GM23338 (cell line): Measurements from ENCODE around the gene RRP36. TPM values are rescaled to one million over a fixed set of nuclear protein-coding genes. Genes with fewer than 3 reads are reported as not detected.

ENCODE experiments used
- ATAC-seq: fragments of 200-7000 bp; cut with Tn5 transposase; 3 replicates; pipeline ENCODE4 v1.9.1; 2020
- DNase-seq: peaks from one replicate; pipeline ENCODE4 v3.0.0-alpha.2; 2015; ENCODE audit warnings: low spot score
- H2AFZ ChIP-seq: fragments of 200-600 bp; sonication (generic); 2 replicates; pipeline ENCODE4 v1.8.0; 2016; ENCODE audit warnings: antibody characterized with exemption, mild to moderate bottlenecking, moderate library complexity
- H3F3A ChIP-seq: fragments of 200-600 bp; sonication (generic); replicated peaks from 2 replicates; pipeline ENCODE4 v1.8.0; 2017; ENCODE audit warnings: antibody characterized with exemption, mixed run types, low read depth
- H3K27ac ChIP-seq: fragments of 200-600 bp; sonication (generic); 2 replicates; pipeline ENCODE4 v1.6.1; 2016; ENCODE audit warnings: low read depth
- H3K27me3 ChIP-seq: fragments of 200-600 bp; sonication (generic); 2 replicates; pipeline ENCODE4 v1.8.0; 2016; ENCODE audit warnings: mild to moderate bottlenecking, mixed run types, moderate library complexity; ENCODE audit not compliant: insufficient read depth
- H3K36me3 ChIP-seq: fragments of 200-600 bp; sonication (generic); 2 replicates; pipeline ENCODE4 v1.8.0; 2016; ENCODE audit warnings: mild to moderate bottlenecking; ENCODE audit not compliant: insufficient read depth
- H3K4me1 ChIP-seq: fragments of 200-600 bp; sonication (generic); 2 replicates; pipeline ENCODE4 v1.8.0; 2016; ENCODE audit warnings: mild to moderate bottlenecking, moderate library complexity; ENCODE audit not compliant: insufficient read depth
- H3K4me2 ChIP-seq: fragments of 200-600 bp; sonication (generic); 2 replicates; pipeline ENCODE4 v1.7.1; 2017; ENCODE audit warnings: mixed run types
- H3K4me3 ChIP-seq: fragments of 200-600 bp; sonication (generic); 2 replicates; pipeline ENCODE4 v1.6.1; 2016; ENCODE audit warnings: mixed run types
- H3K79me2 ChIP-seq: fragments of 200-600 bp; sonication (generic); replicated peaks from 2 replicates; pipeline ENCODE4 v1.8.0; 2017; ENCODE audit warnings: mild to moderate bottlenecking; ENCODE audit not compliant: insufficient read depth
- H3K9me2 ChIP-seq: fragments of 200-600 bp; sonication (generic); 2 replicates; pipeline ENCODE4 v1.8.0; 2017; ENCODE audit not compliant: insufficient read depth
- H4K20me1 ChIP-seq: fragments of 200-600 bp; sonication (generic); replicated peaks from 2 replicates; pipeline ENCODE4 v1.8.0; 2017; ENCODE audit warnings: mild to moderate bottlenecking; ENCODE audit not compliant: insufficient read depth
- H3K27ac Mint-ChIP-seq: 2 replicates; pipeline ENCODE4 v1.8.0; 2020; ENCODE audit warnings: inconsistent platforms, mild to moderate bottlenecking, moderate library complexity, mixed read lengths
- H3K27me3 Mint-ChIP-seq: 3 replicates; pipeline ENCODE4 v1.8.0; 2022; ENCODE audit warnings: low read depth, mild to moderate bottlenecking, moderate library complexity, mixed read lengths, inconsistent platforms; ENCODE audit not compliant: insufficient read depth, poor library complexity
- H3K36me3 Mint-ChIP-seq: 3 replicates; pipeline ENCODE4 v1.8.0; 2021; ENCODE audit warnings: low read depth, mild to moderate bottlenecking, inconsistent platforms, moderate library complexity, mixed read lengths
- H3K4me1 Mint-ChIP-seq: 3 replicates; pipeline ENCODE4 v1.8.0; 2020; ENCODE audit warnings: mild to moderate bottlenecking, inconsistent platforms, mixed read lengths
- H3K4me3 Mint-ChIP-seq: 3 replicates; pipeline ENCODE4 v1.8.0; 2021; ENCODE audit warnings: moderate library complexity, mild to moderate bottlenecking, inconsistent platforms, mixed read lengths
- H3K9me3 Mint-ChIP-seq: 3 replicates; pipeline ENCODE4 v1.8.0; 2020; ENCODE audit warnings: moderate library complexity, mild to moderate bottlenecking, inconsistent platforms, mixed read lengths
- EZH2phosphoT487 ChIP-seq: fragments of 200-600 bp; sonication (generic); IDR thresholded peaks from one replicate; pipeline ENCODE4 v1.8.1; 2018; ENCODE audit warnings: antibody characterized with exemption; ENCODE audit not compliant: unreplicated experiment
- POLR2AphosphoS5 ChIP-seq: IDR thresholded peaks from 2 replicates; pipeline ENCODE4 v1.6.1; 2016; ENCODE audit warnings: antibody characterized with exemption, low read depth
- ZNF114 ChIP-seq: fragments of 250-450 bp; sonication (Bioruptor Pico); IDR thresholded peaks from 2 replicates; pipeline ENCODE4 v1.5.0; 2020; ENCODE audit warnings: mild to moderate bottlenecking, moderate library complexity
- polyA plus RNA-seq: library from polyadenylated mRNA; unstranded; fragments of >200 nt; fragmentation: Nextera tagmentation; extraction: Ambion mirVana; gene quantifications from 2 replicates; pipeline ENCODE4 v1.2.1, GENCODE V29; 2016
- total RNA-seq: library from RNA; depleted of rRNA; stranded (reverse); fragments of >200 nt; shearing (Covaris generic); gene quantifications from 2 replicates; pipeline ENCODE4 v1.2.3, GENCODE V29; 2014
- TF ChIP-seq, protein P1 (sequence below): IDR thresholded peaks from one replicate; pipeline ENCODE4 v1.6.1; 2018; ENCODE audit warnings: antibody characterized with exemption; ENCODE audit not compliant: unreplicated experiment
- TF ChIP-seq, protein P2 (sequence below): fragments of 250-450 bp; sonication (Bioruptor Pico); IDR thresholded peaks from 2 replicates; pipeline ENCODE4 v1.5.0; 2020; ENCODE audit warnings: mild to moderate bottlenecking, moderate library complexity

RRP36 gene
- total and polyA plus RNA-seq, 2 experiments from 2014 or later: 64.7 to 106 TPM

- DNase-seq: peak; percentile 7
- H3K4me1 Mint-ChIP-seq: peaks cover 18% of the 10 kb centered on the region
- Histone ChIP-seq H3K9me2 (no peaks in the 10 kb centered on the region), H2AFZ (no peak overlapping the region), H3K79me2 (peaks cover 17% of the 10 kb centered on the region), H3K27ac (no peak overlapping the region), H4K20me1 (peaks cover 15% of the 10 kb centered on the region), H3K4me3 (no peak overlapping the region), H3K4me1 (peaks cover 9% of the 10 kb centered on the region; the same call in 1 of the 2 replicates), H3K36me3 (0 out of 2 replicates have a peak, but pooled peaks cover 5% of the 10 kb centered on the region), H3F3A (0 out of 2 replicates have a peak, but pooled peaks cover 4% of the 10 kb centered on the region), H3K27me3 (no peaks in the 10 kb centered on the region), H3K4me2 (no peak overlapping the region)
- no peak for ATAC-seq
- no peaks in the 10 kb centered on the region for H3K9me3 Mint-ChIP-seq
- H3K27ac Mint-ChIP-seq: no peak overlapping the region
- no peak for TF ChIP-seq EZH2phosphoT487
- peaks cover 19% of the 10 kb centered on the region; the same call in 2 of the 3 replicates for H3K36me3 Mint-ChIP-seq
- no peak overlapping the region for H3K4me3 Mint-ChIP-seq
- peaks cover 8% of the 10 kb centered on the region for H3K27me3 Mint-ChIP-seq
Observed at GRCh38 chr6:42988486-42989020, 32.9 kb upstream of the RRP36 start.

GRCh38 chr6:42989923-42990322 lies 31.5 kb upstream of the RRP36 start:
- Histone ChIP-seq H3K4me2 (no peak overlapping the region), H3K36me3 (0 out of 2 replicates have a peak, but pooled peaks cover 5% of the 10 kb centered on the region), H3K27ac (no peak overlapping the region), H3K27me3 (no peaks in the 10 kb centered on the region), H2AFZ (no peak overlapping the region), H3F3A (0 out of 2 replicates have a peak, but pooled peaks cover 8% of the 10 kb centered on the region), H3K9me2 (no peaks in the 10 kb centered on the region), H3K4me3 (no peak overlapping the region), H3K4me1 (peaks cover 9% of the 10 kb centered on the region; the same call in 1 of the 2 replicates), H3K79me2 (peaks cover 17% of the 10 kb centered on the region), H4K20me1 (peaks cover 20% of the 10 kb centered on the region)
- no peak for DNase-seq
- H3K9me3 Mint-ChIP-seq: no peaks in the 10 kb centered on the region
- H3K27ac Mint-ChIP-seq: no peak overlapping the region
- ATAC-seq: no peak
- TF ChIP-seq ZNF114 (no peak), POLR2AphosphoS5 (no peak)
- TF ChIP-seq, protein P1, sequence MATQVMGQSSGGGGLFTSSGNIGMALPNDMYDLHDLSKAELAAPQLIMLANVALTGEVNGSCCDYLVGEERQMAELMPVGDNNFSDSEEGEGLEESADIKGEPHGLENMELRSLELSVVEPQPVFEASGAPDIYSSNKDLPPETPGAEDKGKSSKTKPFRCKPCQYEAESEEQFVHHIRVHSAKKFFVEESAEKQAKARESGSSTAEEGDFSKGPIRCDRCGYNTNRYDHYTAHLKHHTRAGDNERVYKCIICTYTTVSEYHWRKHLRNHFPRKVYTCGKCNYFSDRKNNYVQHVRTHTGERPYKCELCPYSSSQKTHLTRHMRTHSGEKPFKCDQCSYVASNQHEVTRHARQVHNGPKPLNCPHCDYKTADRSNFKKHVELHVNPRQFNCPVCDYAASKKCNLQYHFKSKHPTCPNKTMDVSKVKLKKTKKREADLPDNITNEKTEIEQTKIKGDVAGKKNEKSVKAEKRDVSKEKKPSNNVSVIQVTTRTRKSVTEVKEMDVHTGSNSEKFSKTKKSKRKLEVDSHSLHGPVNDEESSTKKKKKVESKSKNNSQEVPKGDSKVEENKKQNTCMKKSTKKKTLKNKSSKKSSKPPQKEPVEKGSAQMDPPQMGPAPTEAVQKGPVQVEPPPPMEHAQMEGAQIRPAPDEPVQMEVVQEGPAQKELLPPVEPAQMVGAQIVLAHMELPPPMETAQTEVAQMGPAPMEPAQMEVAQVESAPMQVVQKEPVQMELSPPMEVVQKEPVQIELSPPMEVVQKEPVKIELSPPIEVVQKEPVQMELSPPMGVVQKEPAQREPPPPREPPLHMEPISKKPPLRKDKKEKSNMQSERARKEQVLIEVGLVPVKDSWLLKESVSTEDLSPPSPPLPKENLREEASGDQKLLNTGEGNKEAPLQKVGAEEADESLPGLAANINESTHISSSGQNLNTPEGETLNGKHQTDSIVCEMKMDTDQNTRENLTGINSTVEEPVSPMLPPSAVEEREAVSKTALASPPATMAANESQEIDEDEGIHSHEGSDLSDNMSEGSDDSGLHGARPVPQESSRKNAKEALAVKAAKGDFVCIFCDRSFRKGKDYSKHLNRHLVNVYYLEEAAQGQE: no peak
- TF ChIP-seq, protein P2, sequence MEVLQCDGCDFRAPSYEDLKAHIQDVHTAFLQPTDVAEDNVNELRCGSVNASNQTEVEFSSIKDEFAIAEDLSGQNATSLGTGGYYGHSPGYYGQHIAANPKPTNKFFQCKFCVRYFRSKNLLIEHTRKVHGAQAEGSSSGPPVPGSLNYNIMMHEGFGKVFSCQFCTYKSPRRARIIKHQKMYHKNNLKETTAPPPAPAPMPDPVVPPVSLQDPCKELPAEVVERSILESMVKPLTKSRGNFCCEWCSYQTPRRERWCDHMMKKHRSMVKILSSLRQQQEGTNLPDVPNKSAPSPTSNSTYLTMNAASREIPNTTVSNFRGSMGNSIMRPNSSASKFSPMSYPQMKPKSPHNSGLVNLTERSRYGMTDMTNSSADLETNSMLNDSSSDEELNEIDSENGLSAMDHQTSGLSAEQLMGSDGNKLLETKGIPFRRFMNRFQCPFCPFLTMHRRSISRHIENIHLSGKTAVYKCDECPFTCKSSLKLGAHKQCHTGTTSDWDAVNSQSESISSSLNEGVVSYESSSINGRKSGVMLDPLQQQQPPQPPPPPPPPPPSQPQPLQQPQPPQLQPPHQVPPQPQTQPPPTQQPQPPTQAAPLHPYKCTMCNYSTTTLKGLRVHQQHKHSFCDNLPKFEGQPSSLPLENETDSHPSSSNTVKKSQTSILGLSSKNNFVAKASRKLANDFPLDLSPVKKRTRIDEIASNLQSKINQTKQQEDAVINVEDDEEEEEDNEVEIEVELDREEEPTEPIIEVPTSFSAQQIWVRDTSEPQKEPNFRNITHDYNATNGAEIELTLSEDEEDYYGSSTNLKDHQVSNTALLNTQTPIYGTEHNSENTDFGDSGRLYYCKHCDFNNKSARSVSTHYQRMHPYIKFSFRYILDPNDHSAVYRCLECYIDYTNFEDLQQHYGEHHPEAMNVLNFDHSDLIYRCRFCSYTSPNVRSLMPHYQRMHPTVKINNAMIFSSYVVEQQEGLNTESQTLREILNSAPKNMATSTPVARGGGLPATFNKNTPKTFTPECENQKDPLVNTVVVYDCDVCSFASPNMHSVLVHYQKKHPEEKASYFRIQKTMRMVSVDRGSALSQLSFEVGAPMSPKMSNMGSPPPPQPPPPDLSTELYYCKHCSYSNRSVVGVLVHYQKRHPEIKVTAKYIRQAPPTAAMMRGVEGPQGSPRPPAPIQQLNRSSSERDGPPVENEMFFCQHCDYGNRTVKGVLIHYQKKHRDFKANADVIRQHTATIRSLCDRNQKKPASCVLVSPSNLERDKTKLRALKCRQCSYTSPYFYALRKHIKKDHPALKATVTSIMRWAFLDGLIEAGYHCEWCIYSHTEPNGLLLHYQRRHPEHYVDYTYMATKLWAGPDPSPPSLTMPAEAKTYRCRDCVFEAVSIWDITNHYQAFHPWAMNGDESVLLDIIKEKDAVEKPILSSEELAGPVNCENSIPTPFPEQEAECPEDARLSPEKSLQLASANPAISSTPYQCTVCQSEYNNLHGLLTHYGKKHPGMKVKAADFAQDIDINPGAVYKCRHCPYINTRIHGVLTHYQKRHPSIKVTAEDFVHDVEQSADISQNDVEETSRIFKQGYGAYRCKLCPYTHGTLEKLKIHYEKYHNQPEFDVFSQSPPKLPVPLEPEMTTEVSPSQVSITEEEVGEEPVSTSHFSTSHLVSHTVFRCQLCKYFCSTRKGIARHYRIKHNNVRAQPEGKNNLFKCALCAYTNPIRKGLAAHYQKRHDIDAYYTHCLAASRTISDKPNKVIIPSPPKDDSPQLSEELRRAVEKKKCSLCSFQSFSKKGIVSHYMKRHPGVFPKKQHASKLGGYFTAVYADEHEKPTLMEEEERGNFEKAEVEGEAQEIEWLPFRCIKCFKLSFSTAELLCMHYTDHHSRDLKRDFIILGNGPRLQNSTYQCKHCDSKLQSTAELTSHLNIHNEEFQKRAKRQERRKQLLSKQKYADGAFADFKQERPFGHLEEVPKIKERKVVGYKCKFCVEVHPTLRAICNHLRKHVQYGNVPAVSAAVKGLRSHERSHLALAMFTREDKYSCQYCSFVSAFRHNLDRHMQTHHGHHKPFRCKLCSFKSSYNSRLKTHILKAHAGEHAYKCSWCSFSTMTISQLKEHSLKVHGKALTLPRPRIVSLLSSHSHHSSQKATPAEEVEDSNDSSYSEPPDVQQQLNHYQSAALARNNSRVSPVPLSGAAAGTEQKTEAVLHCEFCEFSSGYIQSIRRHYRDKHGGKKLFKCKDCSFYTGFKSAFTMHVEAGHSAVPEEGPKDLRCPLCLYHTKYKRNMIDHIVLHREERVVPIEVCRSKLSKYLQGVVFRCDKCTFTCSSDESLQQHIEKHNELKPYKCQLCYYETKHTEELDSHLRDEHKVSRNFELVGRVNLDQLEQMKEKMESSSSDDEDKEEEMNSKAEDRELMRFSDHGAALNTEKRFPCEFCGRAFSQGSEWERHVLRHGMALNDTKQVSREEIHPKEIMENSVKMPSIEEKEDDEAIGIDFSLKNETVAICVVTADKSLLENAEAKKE (CRISPR knock-in tag): no peak
- H3K4me1 Mint-ChIP-seq: peaks cover 14% of the 10 kb centered on the region
- no peak overlapping the region for H3K4me3 Mint-ChIP-seq
- peaks cover 20% of the 10 kb centered on the region; the same call in 2 of the 3 replicates for H3K36me3 Mint-ChIP-seq
- H3K27me3 Mint-ChIP-seq: peaks cover 9% of the 10 kb centered on the region
